Stomach (tissue), 4 donors: ENCODE measurements around the gene RREB1.

Source experiments
- EP300 ChIP-seq: sonication (generic); formaldehyde crosslinking; IDR thresholded peaks from one replicate; pipeline ENCODE4 v1.6.1; 2017; ENCODE audit warnings: antibody characterized with exemption
- POLR2A ChIP-seq, 4 donors: fragments of 450-650 bp; IDR thresholded peaks; one replicate each; pipeline ENCODE4 v1.6.1; 2016; ENCODE audit warnings: antibody characterized with exemption in 4 of 4, control low read depth in 2 of 4, mild to moderate bottlenecking in 1 of 4, moderate library complexity in 1 of 4
- POLR2AphosphoS5 ChIP-seq, 3 donors: sonication (generic); formaldehyde crosslinking; IDR thresholded peaks; one replicate each; pipeline ENCODE4 v1.6.1; 2016; ENCODE audit warnings: antibody characterized with exemption in 3 of 3
- TF ChIP-seq, protein P1 (sequence below), 7 experiments: fragments of 450-650 bp in 4 of 7; fragments of 200-600 bp in 3 of 7; sonication (generic) in 3 of 7; IDR thresholded peaks; one replicate each; pipeline ENCODE4 v1.5.1; 2016 to 2019; ENCODE audit warnings: antibody characterized with exemption in 7 of 7, control low read depth in 2 of 7, mild to moderate bottlenecking in 1 of 7

DNA sequence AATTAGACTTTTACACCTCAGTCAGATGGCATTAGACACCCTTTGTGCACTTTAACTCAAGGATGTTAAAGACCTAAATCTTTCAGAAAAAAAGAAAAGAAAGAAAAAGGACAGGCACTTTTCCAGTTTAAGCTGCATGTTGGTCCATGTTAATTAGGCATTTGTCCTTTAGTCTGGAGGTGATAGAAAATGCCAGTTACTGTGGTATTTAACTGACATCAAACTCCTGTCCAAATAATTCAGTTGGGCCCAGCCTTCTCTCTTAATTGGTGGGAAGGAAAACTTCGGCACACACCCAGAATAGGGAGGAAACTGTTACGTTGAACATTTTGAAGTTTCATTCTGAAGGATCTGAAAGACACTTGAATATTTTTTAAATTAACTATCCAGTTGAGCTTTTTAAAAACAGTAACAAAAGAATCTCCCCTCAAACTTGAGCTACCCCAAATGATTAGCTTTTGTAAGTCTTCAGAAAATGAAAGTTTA, 30.3 kb downstream of the RREB1 start:
- TF ChIP-seq POLR2AphosphoS5 (IDR thresholded peaks at IDR 0.05) (no peak), POLR2A (IDR thresholded peaks at IDR 0.05) (no peak), EP300 (no peak)
- TF ChIP-seq, protein P1, sequence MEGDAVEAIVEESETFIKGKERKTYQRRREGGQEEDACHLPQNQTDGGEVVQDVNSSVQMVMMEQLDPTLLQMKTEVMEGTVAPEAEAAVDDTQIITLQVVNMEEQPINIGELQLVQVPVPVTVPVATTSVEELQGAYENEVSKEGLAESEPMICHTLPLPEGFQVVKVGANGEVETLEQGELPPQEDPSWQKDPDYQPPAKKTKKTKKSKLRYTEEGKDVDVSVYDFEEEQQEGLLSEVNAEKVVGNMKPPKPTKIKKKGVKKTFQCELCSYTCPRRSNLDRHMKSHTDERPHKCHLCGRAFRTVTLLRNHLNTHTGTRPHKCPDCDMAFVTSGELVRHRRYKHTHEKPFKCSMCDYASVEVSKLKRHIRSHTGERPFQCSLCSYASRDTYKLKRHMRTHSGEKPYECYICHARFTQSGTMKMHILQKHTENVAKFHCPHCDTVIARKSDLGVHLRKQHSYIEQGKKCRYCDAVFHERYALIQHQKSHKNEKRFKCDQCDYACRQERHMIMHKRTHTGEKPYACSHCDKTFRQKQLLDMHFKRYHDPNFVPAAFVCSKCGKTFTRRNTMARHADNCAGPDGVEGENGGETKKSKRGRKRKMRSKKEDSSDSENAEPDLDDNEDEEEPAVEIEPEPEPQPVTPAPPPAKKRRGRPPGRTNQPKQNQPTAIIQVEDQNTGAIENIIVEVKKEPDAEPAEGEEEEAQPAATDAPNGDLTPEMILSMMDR (IDR thresholded peaks at IDR 0.05): no peak
